HG03460 (cell line): ENCODE data around the gene BAHCC1.

Source experiments
- ATAC-seq: cut with Tn5 transposase; IDR thresholded peaks from one replicate; pipeline ENCODE4 v1.9.1; 2021; ENCODE audit not compliant: unreplicated experiment

BAHCC1 gene

GRCh38 chr17:81386141-81386645 is 9.1 kb upstream of the BAHCC1 start:
- ATAC-seq, result no peak

GRCh38 chr17:81386646-81387099 is 8.6 kb upstream of the BAHCC1 start:
- no peak for ATAC-seq

GRCh38 chr17:81387100-81388090 is 7.9 kb upstream of the BAHCC1 start:
- no peak for ATAC-seq

- ATAC-seq, result no peak
Observed at GRCh38 chr17:81388091-81388611, 7.1 kb upstream of the BAHCC1 start.

- no peak for ATAC-seq
Observed at GRCh38 chr17:81388612-81389367, 6.5 kb upstream of the BAHCC1 start.

- no peak for ATAC-seq
Observed at GRCh38 chr17:81389585-81389984, 5.7 kb upstream of the BAHCC1 start.

- ATAC-seq, result no peak
Observed at GRCh38 chr17:81390029-81390872, 5.0 kb upstream of the BAHCC1 start.

- ATAC-seq, result no peak
Observed at GRCh38 chr17:81390873-81391255, 4.4 kb upstream of the BAHCC1 start.

- no peak for ATAC-seq
Observed at GRCh38 chr17:81391293-81391935, 3.8 kb upstream of the BAHCC1 start.

GRCh38 chr17:81391936-81392908 is 3.0 kb upstream of the BAHCC1 start:
- no peak for ATAC-seq

- ATAC-seq, result no peak
Observed at GRCh38 chr17:81392909-81393654, 2.2 kb upstream of the BAHCC1 start.

- ATAC-seq, result no peak
Observed at GRCh38 chr17:81393684-81394376, 1.4 kb upstream of the BAHCC1 start.

GRCh38 chr17:81394377-81394920 is 808 bp upstream of the BAHCC1 start:
- ATAC-seq, result no peak

- ATAC-seq, result no peak
Observed at GRCh38 chr17:81395600-81396277, 482 bp downstream of the BAHCC1 start.

- no peak for ATAC-seq
Observed at GRCh38 chr17:81396278-81396721, 1.0 kb downstream of the BAHCC1 start.

- ATAC-seq, result no peak
Observed at GRCh38 chr17:81396722-81397313, 1.6 kb downstream of the BAHCC1 start.
